ENCODE results near the gene UBAC2.

- TF ChIP-seq POLR2A (IDR thresholded peaks at IDR 0.05; ENCODE audit: control extremely low read depth in 1 of 2, low read depth in 2 of 2, low read length in 2 of 2) (peak; percentile 99), SP4 (IDR thresholded peaks at IDR 0.05; ENCODE audit: low read length) (peak; percentile 52; the same call in 1 of the 2 replicates), ZNF274 (IDR thresholded peaks at IDR 0.05; ENCODE audit: borderline replicate concordance, extremely low read depth, low read length) (no peak), BRCA1 (IDR thresholded peaks at IDR 0.05; ENCODE audit: low read depth, low read length) (no peak), RFX5 (IDR thresholded peaks at IDR 0.05; ENCODE audit: borderline replicate concordance, low read depth, low read length) (no peak), ATF2 (IDR thresholded peaks at IDR 0.05; ENCODE audit: low read length) (no peak), CTCF (IDR thresholded peaks at IDR 0.05; ENCODE audit: control extremely low read depth in 1 of 3, insufficient read depth in 1 of 3, low read depth in 1 of 3, low read length in 3 of 3) (no peak), JUND (IDR thresholded peaks at IDR 0.05; ENCODE audit: low read length) (no peak), MAX (IDR thresholded peaks at IDR 0.05) (peak; percentile 73), SAP30 (IDR thresholded peaks at IDR 0.05; ENCODE audit: insufficient read depth, insufficient replicate concordance, low read length) (no peak), TAF1 (IDR thresholded peaks at IDR 0.05; ENCODE audit: low read depth, low read length) (peak; percentile 98), EP300 (IDR thresholded peaks at IDR 0.05; ENCODE audit: borderline replicate concordance in 1 of 2, low read depth in 2 of 2, low read length in 2 of 2) (no peak)
Measured at GRCh38 chr13:99200432-99201167, at the start of gene UBAC2.
